Measurements from ENCODE around the gene PDE4B.

- TF ChIP-seq POLR2A (IDR thresholded peaks at IDR 0.05) (no peak), CTCF (IDR thresholded peaks at IDR 0.05) (no peak)
Measured at GRCh38 chr1:65799601-65800000, 6.9 kb downstream of the PDE4B start.
